Nephron progenitor cell (in vitro differentiated cells): Measurements from ENCODE around the gene NOL9.

Source experiments
- DNase-seq: peaks from one replicate; pipeline ENCODE4 v3.0.0; 2021
- H3K27ac Mint-ChIP-seq: 2 replicates; pipeline ENCODE4 v1.8.0; 2021; ENCODE audit warnings: mild to moderate bottlenecking, moderate library complexity, mixed read lengths
- H3K27me3 Mint-ChIP-seq: 2 replicates; pipeline ENCODE4 v1.8.0; 2021; ENCODE audit warnings: mild to moderate bottlenecking, low read depth, mixed read lengths; ENCODE audit not compliant: poor library complexity
- H3K36me3 Mint-ChIP-seq: 2 replicates; pipeline ENCODE4 v1.8.0; 2021; ENCODE audit warnings: low read depth, mixed read lengths
- H3K4me1 Mint-ChIP-seq: 2 replicates; pipeline ENCODE4 v1.8.0; 2021; ENCODE audit warnings: mixed read lengths
- H3K4me3 Mint-ChIP-seq: 2 replicates; pipeline ENCODE4 v1.8.0; 2021; ENCODE audit warnings: mild to moderate bottlenecking, moderate library complexity, mixed read lengths
- H3K9me3 Mint-ChIP-seq: 2 replicates; pipeline ENCODE4 v1.8.0; 2021; ENCODE audit warnings: mild to moderate bottlenecking, moderate library complexity, mixed read lengths
- CTCF ChIP-seq: fragments of 200-600 bp; sonication (generic); IDR thresholded peaks from 2 replicates; pipeline ENCODE4 v1.5.0; 2021; ENCODE audit warnings: antibody characterized with exemption

NOL9 gene

GRCh38 chr1:6531996-6532395 lies 22.3 kb downstream of the NOL9 start:
- Mint-ChIP-seq H3K27me3 (no peaks in the 10 kb centered on the region), H3K9me3 (no peaks in the 10 kb centered on the region), H3K4me1 (peaks cover 5% of the 10 kb centered on the region), H3K36me3 (peaks cover 69% of the 10 kb centered on the region), H3K27ac (no peak overlapping the region), H3K4me3 (no peak overlapping the region)
- DNase-seq: no peak
- no peak for TF ChIP-seq CTCF

GRCh38 chr1:6530504-6531160 lies 23.7 kb downstream of the NOL9 start:
- no peak overlapping the region for H3K27ac Mint-ChIP-seq
- no peak for TF ChIP-seq CTCF
- H3K27me3 Mint-ChIP-seq: no peaks in the 10 kb centered on the region
- no peak for DNase-seq
- no peaks in the 10 kb centered on the region for H3K9me3 Mint-ChIP-seq
- peaks cover 5% of the 10 kb centered on the region for H3K4me1 Mint-ChIP-seq
- peaks cover 77% of the 10 kb centered on the region for H3K36me3 Mint-ChIP-seq
- H3K4me3 Mint-ChIP-seq: no peak overlapping the region

- TF ChIP-seq CTCF: no peak
- peak overlapping the region; percentile 75 for H3K27ac Mint-ChIP-seq
- no peaks in the 10 kb centered on the region for H3K27me3 Mint-ChIP-seq
- no peaks in the 10 kb centered on the region for H3K4me1 Mint-ChIP-seq
- H3K9me3 Mint-ChIP-seq: no peaks in the 10 kb centered on the region
- H3K4me3 Mint-ChIP-seq: no peak overlapping the region
- H3K36me3 Mint-ChIP-seq: peaks cover 74% of the 10 kb centered on the region
- DNase-seq: no peak
Measured at GRCh38 chr1:6528492-6528891, 25.8 kb downstream of the NOL9 start.

GRCh38 chr1:6526316-6526715 lies 28.0 kb downstream of the NOL9 start:
- Mint-ChIP-seq H3K4me3 (no peak overlapping the region), H3K9me3 (no peaks in the 10 kb centered on the region), H3K27me3 (no peaks in the 10 kb centered on the region), H3K36me3 (peaks cover 55% of the 10 kb centered on the region), H3K4me1 (peaks cover 4% of the 10 kb centered on the region), H3K27ac (peak overlapping the region; percentile 23)
- DNase-seq: no peak
- no peak for TF ChIP-seq CTCF

- DNase-seq: peak; percentile 32
- H3K4me1 Mint-ChIP-seq: peaks cover 30% of the 10 kb centered on the region
- peak; percentile 38 for TF ChIP-seq CTCF
- H3K36me3 Mint-ChIP-seq: peaks cover 35% of the 10 kb centered on the region
- no peak overlapping the region for H3K27ac Mint-ChIP-seq
- no peaks in the 10 kb centered on the region for H3K9me3 Mint-ChIP-seq
- no peak overlapping the region for H3K4me3 Mint-ChIP-seq
- no peaks in the 10 kb centered on the region for H3K27me3 Mint-ChIP-seq
Measured at GRCh38 chr1:6523566-6523965, 30.7 kb downstream of the NOL9 start.

- no peaks in the 10 kb centered on the region for H3K9me3 Mint-ChIP-seq
- H3K27ac Mint-ChIP-seq: peak overlapping the region; percentile 18
- H3K27me3 Mint-ChIP-seq: no peaks in the 10 kb centered on the region
- no peak for DNase-seq
- TF ChIP-seq CTCF: no peak
- peaks cover 21% of the 10 kb centered on the region for H3K36me3 Mint-ChIP-seq
- peaks cover 37% of the 10 kb centered on the region for H3K4me1 Mint-ChIP-seq
- H3K4me3 Mint-ChIP-seq: no peak overlapping the region
Measured at GRCh38 chr1:6521536-6521935, 32.8 kb downstream of the NOL9 start.
